SW 1271 (cell line): ENCODE results near the gene ULBP2.
"Not testable (repeated sequence)": the region's sequence is repeated elsewhere in the genome, so short reads cannot be mapped to it uniquely, and the experiment has no call there.

ENCODE experiments used
- DNase-seq, 2 experiments: peaks; one replicate each; lab custom pipeline; 2025; lab: John Stamatoyannopoulos, UW

The ULBP2 gene

DNA sequence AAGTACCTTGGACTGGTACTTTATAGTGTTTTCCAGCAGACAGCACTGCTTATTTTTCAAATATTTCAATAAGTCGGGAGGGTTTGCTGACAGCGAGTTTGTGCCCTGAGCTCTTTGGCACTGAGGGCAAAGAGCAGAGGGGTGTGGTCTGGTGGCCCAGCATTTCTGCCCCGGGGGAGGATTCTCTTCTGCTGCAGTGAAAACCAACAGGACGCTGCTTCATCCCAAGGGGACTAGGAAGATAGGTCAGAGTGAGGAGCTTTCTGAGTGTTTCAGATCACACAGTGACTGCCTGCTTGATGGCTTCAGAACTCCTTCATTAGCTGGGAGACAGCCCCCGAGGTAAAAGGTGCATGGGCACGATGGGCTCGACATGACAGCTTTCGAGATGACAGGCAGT lies 8.6 kb downstream of the ULBP2 start:
- DNase-seq, result no peak

GRCh38 chr6:149951096-149951495 lies 9.3 kb downstream of the ULBP2 start:
- no peak for DNase-seq

DNA sequence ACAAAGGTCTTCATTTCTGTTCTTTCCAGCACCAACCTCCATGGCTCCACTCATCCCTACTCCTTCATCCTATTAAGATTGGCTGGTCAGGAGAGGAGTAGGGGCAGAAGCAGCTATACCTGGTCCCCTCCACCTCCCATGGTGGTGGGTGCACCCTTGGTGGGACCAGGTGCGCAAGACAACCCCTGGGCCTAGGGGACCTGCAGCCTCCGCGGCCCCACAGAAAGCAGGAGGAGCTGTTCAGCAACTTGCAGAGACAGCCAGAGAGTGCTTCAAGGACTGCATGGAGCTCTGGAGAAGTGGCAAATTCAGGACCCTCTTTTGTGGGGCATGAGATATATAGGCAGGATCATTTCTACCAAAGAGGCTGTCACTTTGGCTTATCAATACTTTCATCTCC lies 9.8 kb downstream of the ULBP2 start:
- DNase-seq, result no peak

GRCh38 chr6:149953390-149953789 lies 11.6 kb downstream of the ULBP2 start:
- not testable (repeated sequence) for DNase-seq

GRCh38 chr6:149953934-149954327 lies 12.1 kb downstream of the ULBP2 start:
- not testable (repeated sequence) for DNase-seq

GRCh38 chr6:149954328-149954983 lies 12.6 kb downstream of the ULBP2 start:
- not testable (repeated sequence) for DNase-seq

- not testable (repeated sequence) for DNase-seq
These were observed 13.3 kb downstream of the ULBP2 start for GRCh38 chr6:149954984-149955653.

GRCh38 chr6:149955654-149956317 lies 14.0 kb downstream of the ULBP2 start:
- DNase-seq, result not testable (repeated sequence)

- DNase-seq, result not testable (repeated sequence)
These were observed 16.3 kb downstream of the ULBP2 start for GRCh38 chr6:149958124-149958523.

GRCh38 chr6:149959806-149960205 lies 18.0 kb downstream of the ULBP2 start:
- not testable (repeated sequence) for DNase-seq

- DNase-seq, result no peak
These were observed 18.7 kb downstream of the ULBP2 start for GRCh38 chr6:149960488-149960887.

DNA sequence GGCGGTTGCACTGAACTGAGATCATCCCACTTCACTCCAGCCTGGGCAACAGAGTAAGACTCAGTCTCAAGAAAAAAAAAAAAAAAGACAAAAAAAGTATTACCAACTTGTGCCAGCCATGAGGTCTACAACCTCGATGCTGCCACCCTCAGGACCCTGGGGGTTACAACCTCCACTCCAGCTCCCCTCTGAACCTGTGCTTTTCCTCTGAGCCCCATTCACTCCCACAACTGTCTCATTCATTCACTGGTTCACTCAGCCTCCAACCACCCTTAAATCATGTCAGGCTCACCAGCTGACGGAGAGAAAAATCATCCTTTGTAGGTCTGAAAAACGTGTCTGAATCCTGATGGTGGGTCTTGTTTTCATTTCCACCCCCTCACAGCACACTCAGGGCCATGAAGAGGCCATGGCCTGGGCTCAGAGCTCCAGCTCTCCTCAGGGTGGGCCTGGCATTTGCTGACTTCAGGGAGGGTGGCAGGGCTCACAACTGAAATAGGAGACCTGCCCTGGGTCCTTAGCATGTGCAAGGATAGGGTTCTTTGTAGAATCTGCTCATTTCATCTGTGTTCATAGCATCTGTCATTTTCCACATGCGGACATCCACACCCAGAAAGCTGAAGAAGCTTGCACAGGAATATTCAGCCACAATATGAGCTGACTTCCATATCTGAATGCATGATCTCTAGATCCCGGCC lies 20.1 kb downstream of the ULBP2 start:
- peak; percentile 11 to 67 for DNase-seq

- DNase-seq, result no peak
These were observed 20.8 kb downstream of the ULBP2 start for GRCh38 chr6:149962461-149963211.

DNA sequence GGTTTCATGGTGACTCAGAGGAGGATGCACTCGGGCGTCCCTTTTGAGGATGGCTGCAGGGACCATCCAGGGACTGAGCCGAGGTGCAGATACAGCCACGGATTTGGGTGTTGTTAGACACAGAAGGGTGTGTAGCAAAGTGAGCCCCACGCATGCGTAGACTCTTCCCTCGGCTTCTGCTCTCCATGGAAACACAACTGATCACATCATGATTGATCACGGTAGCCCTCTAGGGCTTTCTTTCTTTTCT lies 21.3 kb downstream of the ULBP2 start:
- DNase-seq, result peak; percentile 62 to 86

- peak; percentile 83 to 91 for DNase-seq
These were observed 21.9 kb downstream of the ULBP2 start, which contains the start of gene ULBP1 for GRCh38 chr6:149963462-149964307. ULBP1 (plus strand) TSS chr6:149963943; CDS start chr6:149964050, 107 bp downstream.

DNA sequence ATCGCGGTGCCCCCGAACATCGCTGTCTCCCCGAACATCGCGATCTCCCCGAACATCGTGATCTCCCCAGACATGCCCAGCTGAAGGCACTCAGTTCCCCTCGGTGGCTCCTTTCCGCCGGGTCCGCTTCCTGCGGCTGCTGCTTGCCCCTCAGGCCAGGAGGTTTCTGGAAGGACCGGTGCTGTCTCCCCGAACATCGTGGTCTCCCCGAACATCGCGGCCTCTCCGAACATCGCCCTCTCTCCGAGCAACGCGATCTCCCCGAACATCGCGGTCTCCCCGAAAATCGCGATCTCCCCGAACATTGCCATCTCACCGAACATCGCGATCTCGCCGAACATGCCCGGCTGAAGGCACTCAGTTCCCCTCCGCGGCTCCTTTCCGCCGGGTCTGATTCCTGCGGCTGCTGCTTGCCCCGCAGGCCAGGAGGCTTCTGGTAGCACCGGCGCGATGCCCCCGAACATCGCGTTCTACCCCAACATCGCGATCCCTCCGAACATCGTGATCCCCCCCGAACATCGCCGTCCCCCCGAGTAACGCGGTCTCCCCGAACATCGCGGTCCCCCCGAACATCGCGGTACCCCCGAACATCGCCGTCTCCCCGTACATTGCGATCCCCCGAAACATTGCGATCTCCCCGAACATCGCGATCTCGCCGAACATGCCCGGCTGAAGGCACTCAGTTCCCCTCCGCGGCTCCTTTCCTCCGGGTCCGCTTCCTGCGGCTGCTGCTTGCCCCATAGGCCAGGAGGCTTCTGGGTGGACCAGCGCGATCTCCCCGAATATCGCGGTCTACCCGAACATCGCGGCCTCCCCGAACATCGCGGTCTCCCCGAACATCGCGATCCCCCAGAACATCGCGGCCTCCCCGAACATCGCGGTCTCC lies 22.7 kb downstream of the ULBP2 start:
- DNase-seq, result no peak

DNA sequence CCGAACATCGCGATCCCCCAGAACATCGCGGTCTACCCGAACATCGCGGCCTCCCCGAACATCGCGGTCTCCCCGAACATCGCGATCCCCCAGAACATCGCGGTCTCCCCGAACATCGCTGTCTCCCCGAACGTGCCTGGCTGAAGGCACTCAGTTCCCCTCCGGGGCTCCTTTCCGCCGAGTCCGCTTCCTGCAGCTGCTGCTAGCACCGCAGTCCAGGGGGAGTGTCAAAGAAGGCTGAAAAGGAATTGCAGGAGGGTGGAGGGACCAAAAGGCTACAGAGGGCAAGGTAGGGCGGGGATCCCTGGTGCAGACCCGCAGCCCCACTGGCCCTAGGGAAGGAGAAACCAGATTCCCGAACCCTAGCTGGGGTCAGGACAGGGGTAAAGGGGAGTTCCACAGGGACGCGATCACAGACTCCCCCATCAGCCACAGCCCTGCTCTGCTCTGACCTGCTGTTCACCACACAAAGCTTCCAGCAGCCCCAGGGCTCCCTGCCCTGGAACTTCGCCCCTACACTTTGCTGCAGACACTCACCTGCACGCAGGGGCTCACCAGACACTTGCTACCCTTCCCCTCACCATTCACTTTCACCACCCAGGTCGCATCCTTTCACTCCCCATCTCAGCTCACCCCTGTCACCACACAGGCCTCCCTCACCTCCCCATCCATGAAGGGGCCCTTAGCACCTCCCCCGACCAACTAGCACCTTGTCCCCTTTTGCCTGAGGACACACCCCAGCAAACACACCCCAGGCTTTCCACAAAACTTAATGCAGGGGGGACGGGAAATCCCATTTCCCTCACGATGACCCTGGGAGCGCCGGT lies 23.6 kb downstream of the ULBP2 start:
- DNase-seq, result no peak

DNA sequence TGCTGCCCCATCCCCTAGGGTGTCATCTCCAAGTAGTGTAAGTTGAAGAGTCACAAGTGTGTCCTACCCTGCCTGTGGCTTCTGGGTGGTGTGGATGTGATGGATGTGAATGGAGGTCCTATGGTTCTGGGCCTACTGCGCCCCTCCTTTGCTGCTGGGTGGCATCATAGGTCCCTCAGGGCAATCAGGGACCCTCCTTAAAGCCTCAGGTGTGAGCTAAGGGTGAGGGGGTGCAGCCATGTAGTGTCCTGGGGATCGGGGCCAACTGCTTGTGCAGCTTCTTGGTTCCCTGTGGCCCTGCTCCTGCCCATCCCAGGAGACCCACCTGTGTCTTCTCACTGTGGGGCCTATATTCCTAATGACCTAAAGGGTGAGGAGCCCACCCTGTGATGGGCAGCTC lies 24.5 kb downstream of the ULBP2 start:
- not testable (repeated sequence) for DNase-seq

DNA sequence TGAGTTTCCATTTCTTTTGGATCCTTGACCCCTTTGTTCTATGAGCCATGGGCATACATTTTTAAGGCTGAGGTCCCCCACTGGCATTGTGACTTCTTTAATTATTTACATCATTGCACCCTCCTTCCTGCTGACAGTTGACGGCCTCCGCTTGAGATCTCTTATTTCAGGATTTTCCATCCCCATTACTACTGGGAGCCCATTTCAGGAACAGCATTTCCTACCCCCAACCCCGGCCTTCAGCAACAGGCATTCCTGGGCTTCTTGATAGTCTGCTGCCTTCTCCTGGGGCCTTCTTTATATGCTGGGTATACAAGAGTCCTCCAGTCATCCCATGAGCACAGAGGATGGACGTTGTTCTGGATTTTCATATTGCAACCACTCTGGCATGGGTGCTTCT lies 25.8 kb downstream of the ULBP2 start:
- DNase-seq, result no peak
